ENCODE results near the gene CDRT4. TPM values are rescaled to one million over a fixed set of nuclear protein-coding genes. Genes with fewer than 3 reads are reported as not detected.
"Not testable (repeated sequence)": the region's sequence is repeated elsewhere in the genome, so short reads cannot be mapped to it uniquely, and the experiment has no call there.

CDRT4 gene
- total RNA-seq, 2 experiments from 2014 or later: 9.6 to 10.6 TPM

GRCh38 chr17:15442311-15443180, 24.9 kb downstream of the CDRT4 start:
- POLR2A ChIA-PET: no interaction called here
- no peaks in the 10 kb centered on the region for H3K27me3 Mint-ChIP-seq
- H3K4me1 Mint-ChIP-seq: peaks cover 8% of the 10 kb centered on the region
- H3K4me3 Mint-ChIP-seq: no peak overlapping the region
- H3K27ac Mint-ChIP-seq: no peak overlapping the region
- peaks cover under 1% of the 10 kb centered on the region for H3K9me3 Mint-ChIP-seq
- peaks cover 33% of the 10 kb centered on the region for H3K36me3 Mint-ChIP-seq
- DNase-seq (no peak), ATAC-seq (ENCODE audit: low read depth) (no peak)

- Mint-ChIP-seq H3K9me3 (peaks cover 7% of the 10 kb centered on the region), H3K4me1 (peaks cover 16% of the 10 kb centered on the region), H3K4me3 (no peak overlapping the region), H3K27ac (no peak overlapping the region), H3K27me3 (no peaks in the 10 kb centered on the region), H3K36me3 (peaks cover 46% of the 10 kb centered on the region)
- DNase-seq: no peak
- ATAC-seq (ENCODE audit: low read depth): no peak
- POLR2A ChIA-PET: no interaction called here
These were observed 26.1 kb downstream of the CDRT4 start for GRCh38 chr17:15441315-15441714.

GRCh38 chr17:15440347-15440746, 27.1 kb downstream of the CDRT4 start:
- DNase-seq (no peak), ATAC-seq (ENCODE audit: low read depth) (no peak)
- H3K27me3 Mint-ChIP-seq: no peaks in the 10 kb centered on the region
- no peak overlapping the region for H3K27ac Mint-ChIP-seq
- POLR2A ChIA-PET: no interaction called here
- peaks cover 8% of the 10 kb centered on the region for H3K9me3 Mint-ChIP-seq
- peaks cover 49% of the 10 kb centered on the region for H3K36me3 Mint-ChIP-seq
- H3K4me1 Mint-ChIP-seq: peaks cover 13% of the 10 kb centered on the region
- H3K4me3 Mint-ChIP-seq: no peak overlapping the region

- H3K9me3 Mint-ChIP-seq; DNase-seq; ATAC-seq (ENCODE audit: low read depth); H3K4me3 Mint-ChIP-seq; H3K27ac Mint-ChIP-seq; H3K4me1 Mint-ChIP-seq; POLR2A ChIA-PET; H3K27me3 Mint-ChIP-seq: not testable (repeated sequence)
- H3K36me3 Mint-ChIP-seq: peaks cover 49% of the 10 kb centered on the region
These were observed 28.0 kb downstream of the CDRT4 start for GRCh38 chr17:15439205-15439985.

DNA sequence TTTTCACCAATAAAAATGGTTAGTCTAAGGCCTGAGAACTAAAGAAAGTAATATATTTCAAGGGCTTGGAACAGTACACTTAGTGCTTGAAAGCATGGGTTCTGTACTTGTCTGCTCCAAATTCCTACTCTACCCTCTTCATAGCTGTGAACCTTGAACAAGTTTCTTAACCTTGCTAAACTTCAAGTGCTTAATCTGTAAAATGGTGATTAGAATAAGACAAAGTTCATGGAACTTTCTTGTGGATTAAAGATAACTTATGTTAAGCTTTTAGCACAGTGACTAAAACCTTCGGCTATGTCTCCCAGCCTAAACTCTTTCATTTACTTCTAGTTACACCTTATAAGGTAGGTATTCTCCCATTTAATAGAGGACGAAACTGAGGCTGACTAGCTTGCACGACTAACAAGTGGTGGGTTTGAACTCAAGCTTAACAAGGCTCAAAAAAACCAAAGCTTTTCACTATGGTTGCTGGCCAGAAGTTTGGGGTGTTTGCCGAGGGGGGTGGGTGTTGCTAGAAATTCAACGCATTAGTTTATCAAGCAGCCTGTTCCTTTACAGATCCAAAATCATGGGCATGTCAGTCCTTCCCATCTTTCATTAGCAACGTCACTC, 28.8 kb downstream of the CDRT4 start:
- POLR2A ChIA-PET: no interaction called here
- DNase-seq: no peak
- H3K27me3 Mint-ChIP-seq: no peaks in the 10 kb centered on the region
- peaks cover 49% of the 10 kb centered on the region for H3K36me3 Mint-ChIP-seq
- no peak overlapping the region for H3K27ac Mint-ChIP-seq
- H3K4me3 Mint-ChIP-seq: no peak overlapping the region
- H3K4me1 Mint-ChIP-seq: peaks cover 9% of the 10 kb centered on the region
- peaks cover 8% of the 10 kb centered on the region for H3K9me3 Mint-ChIP-seq
- ATAC-seq (ENCODE audit: low read depth): no peak

DNA sequence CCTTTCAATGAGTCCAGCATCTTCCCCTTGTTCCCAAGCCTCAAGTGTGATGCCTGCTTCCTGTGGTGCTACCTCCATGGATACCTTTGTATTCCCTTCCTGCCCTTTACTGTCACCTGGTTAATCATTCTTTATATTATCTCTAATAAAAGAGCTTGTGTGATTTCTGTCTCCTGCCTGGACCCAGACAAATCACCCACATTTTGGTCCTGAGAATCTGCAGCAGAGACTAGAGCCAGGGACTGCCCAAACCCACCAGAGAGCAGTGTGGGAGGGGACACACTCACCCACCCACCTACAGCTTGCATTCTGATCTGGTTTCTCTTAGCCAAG, 30.2 kb downstream of the CDRT4 start:
- Mint-ChIP-seq H3K4me3 (peak overlapping the region; percentile 13), H3K27ac (peak overlapping the region; percentile 60), H3K36me3 (peaks cover 45% of the 10 kb centered on the region), H3K9me3 (peaks cover 8% of the 10 kb centered on the region), H3K4me1 (peaks cover 8% of the 10 kb centered on the region), H3K27me3 (no peaks in the 10 kb centered on the region)
- DNase-seq (no peak), ATAC-seq (ENCODE audit: low read depth) (no peak)
- POLR2A ChIA-PET: no interaction called here

DNA sequence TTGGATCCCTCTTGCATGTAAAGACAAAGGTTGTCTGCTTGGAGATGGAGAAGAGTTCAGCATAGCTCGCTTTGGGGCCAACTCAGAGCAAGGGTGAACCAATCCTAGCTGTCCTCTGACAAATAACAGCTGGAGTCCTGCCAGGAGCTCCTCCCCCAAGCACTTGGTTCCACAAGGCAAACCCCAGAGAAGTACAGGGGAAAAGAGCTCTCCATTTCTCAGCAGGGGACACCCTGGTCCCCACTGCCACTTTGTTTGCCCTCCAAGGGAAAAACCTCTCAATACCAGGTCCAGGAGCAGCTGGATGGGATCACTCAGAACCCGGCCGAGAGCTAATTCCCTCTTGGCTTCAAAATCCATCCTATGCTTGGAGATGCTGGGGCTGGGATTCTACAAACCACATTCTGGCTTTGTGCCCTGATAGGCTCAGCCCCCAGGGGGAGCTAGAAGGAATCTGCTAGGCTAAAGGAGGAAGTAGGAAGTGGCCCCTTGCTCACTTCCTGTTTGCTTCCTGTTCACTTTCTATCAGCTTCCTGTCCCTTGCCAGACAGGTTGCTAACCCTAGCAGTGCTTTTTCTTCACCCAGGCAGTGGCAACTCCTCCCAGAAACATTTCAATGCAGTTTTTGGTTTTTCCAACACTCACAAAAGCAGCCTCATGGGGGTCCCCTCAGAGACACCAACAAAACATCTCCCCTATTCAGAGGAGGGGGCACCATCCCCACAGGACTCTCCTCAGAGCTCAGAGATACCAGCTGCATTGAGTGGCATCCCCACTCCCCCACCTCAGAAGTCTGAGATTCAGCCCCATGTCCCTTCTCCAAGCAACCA, 30.7 kb downstream of the CDRT4 start:
- peaks cover 43% of the 10 kb centered on the region for H3K36me3 Mint-ChIP-seq
- peak; percentile 38 for DNase-seq

GRCh38 chr17:15434956-15435355, 32.5 kb downstream of the CDRT4 start:
- no peak for ATAC-seq (ENCODE audit: low read depth)
- POLR2A ChIA-PET: no interaction called here
- no peak for DNase-seq
- Mint-ChIP-seq H3K4me3 (no peak overlapping the region), H3K4me1 (peaks cover 8% of the 10 kb centered on the region), H3K9me3 (peaks cover 8% of the 10 kb centered on the region), H3K36me3 (peaks cover 39% of the 10 kb centered on the region), H3K27ac (no peak overlapping the region), H3K27me3 (no peaks in the 10 kb centered on the region)

More for the DNA sequence above, 30.7 kb downstream of the CDRT4 start:
- Mint-ChIP-seq H3K27ac (peak overlapping the region; percentile 60), H3K4me1 (peaks cover 8% of the 10 kb centered on the region), H3K9me3 (peaks cover 8% of the 10 kb centered on the region), H3K4me3 (peak overlapping the region; percentile 13), H3K27me3 (no peaks in the 10 kb centered on the region)
- POLR2A ChIA-PET: no interaction called here
- ATAC-seq (ENCODE audit: low read depth): peak; percentile 50

DNA sequence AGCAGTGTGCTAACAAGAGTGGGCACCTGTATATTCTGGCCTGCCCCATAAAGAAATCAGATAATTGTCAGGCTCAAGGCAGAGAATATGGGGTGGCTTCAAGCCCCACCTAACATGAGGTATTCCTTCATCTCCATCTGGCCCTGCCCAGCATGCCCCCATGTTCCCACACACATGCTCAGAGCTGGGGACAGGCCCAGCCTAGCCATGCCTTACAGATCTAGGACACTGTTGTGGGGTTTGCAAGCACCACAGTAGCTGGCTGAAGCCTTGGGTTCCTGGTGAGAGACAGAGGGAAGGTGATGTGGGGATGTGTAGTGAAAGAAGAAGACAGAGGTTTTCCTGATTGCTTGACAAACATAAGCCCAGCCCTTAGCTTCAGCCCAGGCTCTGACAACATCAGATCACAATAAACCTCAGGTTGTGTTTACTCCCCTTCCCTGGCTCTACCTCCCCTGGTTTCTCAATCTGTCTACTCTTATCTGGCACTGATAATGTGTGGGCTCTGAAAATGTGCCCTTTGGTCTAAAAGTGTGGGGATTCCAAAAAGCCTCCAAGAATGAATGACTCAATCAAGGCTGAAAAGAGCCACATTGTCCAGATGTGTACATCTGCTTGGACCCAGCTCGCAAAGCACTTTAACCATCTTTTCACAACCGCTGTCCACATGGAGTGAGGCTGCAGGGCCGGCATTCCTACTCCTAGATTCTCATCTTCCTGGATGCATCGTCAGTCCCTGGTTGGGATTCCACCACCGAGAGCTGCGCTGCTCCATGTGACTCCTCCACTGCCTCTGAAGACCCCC, 34.4 kb downstream of the CDRT4 start:
- H3K9me3 Mint-ChIP-seq: peaks cover 11% of the 10 kb centered on the region
- H3K4me1 Mint-ChIP-seq: peaks cover 8% of the 10 kb centered on the region
- H3K4me3 Mint-ChIP-seq: no peak overlapping the region
- POLR2A ChIA-PET: no interaction called here
- H3K36me3 Mint-ChIP-seq: peaks cover 21% of the 10 kb centered on the region
- H3K27ac Mint-ChIP-seq: no peak overlapping the region
- H3K27me3 Mint-ChIP-seq: no peaks in the 10 kb centered on the region
- no peak for DNase-seq
- no peak for ATAC-seq (ENCODE audit: low read depth)

DNA sequence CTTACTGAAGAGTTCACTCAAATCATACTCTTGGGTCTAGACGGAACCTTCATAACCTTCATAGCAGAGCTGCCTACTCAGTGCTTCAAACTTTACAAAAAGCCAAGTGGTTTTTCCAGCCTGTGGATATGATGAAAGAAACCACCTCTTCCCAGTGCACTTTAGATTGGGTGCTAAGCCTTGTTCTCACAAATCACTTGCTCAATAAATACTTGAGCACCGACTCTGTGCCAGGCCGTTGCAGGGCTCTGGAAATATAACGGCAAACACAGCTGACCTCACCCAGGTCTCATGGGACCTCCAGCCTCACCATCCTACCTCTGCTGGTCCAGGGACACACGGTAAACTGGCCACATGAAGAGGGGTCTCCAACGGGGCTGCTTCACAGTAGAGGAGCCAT, 35.7 kb downstream of the CDRT4 start:
- ATAC-seq (ENCODE audit: low read depth): no peak
- H3K9me3 Mint-ChIP-seq: peaks cover 7% of the 10 kb centered on the region
- POLR2A ChIA-PET: no interaction called here

DNA sequence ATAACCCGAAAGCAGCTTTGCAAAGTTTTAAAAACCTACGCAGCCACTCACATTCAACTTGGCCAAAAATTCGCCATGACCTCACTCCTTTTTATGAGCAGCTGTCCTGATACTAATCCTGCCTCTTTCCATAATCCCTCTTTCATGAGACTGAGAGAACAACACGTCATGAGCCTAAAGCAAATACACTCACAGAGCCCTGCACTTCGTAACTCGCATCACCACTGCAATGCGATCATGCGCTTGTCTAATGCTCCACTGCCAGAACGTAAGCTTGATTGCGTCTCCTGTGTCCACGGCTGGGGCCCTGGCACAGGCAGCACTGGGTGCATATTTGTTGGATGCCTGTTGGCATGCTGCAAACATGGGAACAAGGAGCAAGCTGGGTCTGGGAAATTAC, 36.2 kb downstream of the CDRT4 start:
- POLR2A ChIA-PET: no interaction called here
- peaks cover 8% of the 10 kb centered on the region for H3K9me3 Mint-ChIP-seq
- no peaks in the 10 kb centered on the region for H3K27me3 Mint-ChIP-seq
- peaks cover 4% of the 10 kb centered on the region for H3K36me3 Mint-ChIP-seq
- no peaks in the 10 kb centered on the region for H3K4me1 Mint-ChIP-seq
- ATAC-seq (ENCODE audit: low read depth): no peak
- DNase-seq: no peak
- H3K27ac Mint-ChIP-seq: no peak overlapping the region
- no peak overlapping the region for H3K4me3 Mint-ChIP-seq

More for the DNA sequence above, 35.7 kb downstream of the CDRT4 start:
- no peak for DNase-seq
- H3K27ac Mint-ChIP-seq: no peak overlapping the region
- H3K36me3 Mint-ChIP-seq: peaks cover 10% of the 10 kb centered on the region
- no peak overlapping the region for H3K4me3 Mint-ChIP-seq
- no peaks in the 10 kb centered on the region for H3K27me3 Mint-ChIP-seq
- H3K4me1 Mint-ChIP-seq: peaks cover 3% of the 10 kb centered on the region

DNA sequence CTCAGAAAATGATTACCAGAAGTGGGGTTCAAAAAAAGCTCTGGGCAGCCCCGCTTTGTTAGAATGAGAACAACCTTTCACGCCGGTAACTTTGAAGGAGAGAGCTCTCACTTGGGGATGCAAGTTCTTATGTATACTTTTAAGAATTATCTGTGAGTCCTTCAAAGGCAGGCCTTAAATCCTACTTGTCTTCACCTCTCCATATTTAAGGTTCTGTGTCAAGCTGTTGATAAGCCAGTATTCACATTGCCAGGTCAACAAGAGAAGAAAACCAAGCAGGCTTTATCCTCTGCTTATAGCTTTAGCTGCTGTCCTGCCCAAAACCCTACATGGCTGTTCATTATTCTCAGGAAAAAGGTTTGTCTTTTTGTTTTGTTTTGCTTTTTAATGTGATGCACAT, 42.9 kb downstream of the CDRT4 start:
- H3K4me1 Mint-ChIP-seq: no peaks in the 10 kb centered on the region
- peaks cover 6% of the 10 kb centered on the region for H3K9me3 Mint-ChIP-seq
- H3K27me3 Mint-ChIP-seq: peaks cover 3% of the 10 kb centered on the region
- POLR2A ChIA-PET: no interaction called here
- H3K36me3 Mint-ChIP-seq: no peaks in the 10 kb centered on the region
- ATAC-seq (ENCODE audit: low read depth) (no peak), DNase-seq (no peak)
- H3K27ac Mint-ChIP-seq: no peak overlapping the region
- H3K4me3 Mint-ChIP-seq: no peak overlapping the region

Data from activated naive CD8-positive, alpha-beta T cell treated with anti-CD3 and anti-CD28 coated beads, Interleukin-2, amount 10 ng/mL, durations not matched to agents 7 days and 5 days (primary cell).